Measurements from ENCODE around the gene CYB5B.
"Not testable (repeated sequence)": the region's sequence is repeated elsewhere in the genome, so short reads cannot be mapped to it uniquely, and the experiment has no call there.

CYB5B gene

DNA sequence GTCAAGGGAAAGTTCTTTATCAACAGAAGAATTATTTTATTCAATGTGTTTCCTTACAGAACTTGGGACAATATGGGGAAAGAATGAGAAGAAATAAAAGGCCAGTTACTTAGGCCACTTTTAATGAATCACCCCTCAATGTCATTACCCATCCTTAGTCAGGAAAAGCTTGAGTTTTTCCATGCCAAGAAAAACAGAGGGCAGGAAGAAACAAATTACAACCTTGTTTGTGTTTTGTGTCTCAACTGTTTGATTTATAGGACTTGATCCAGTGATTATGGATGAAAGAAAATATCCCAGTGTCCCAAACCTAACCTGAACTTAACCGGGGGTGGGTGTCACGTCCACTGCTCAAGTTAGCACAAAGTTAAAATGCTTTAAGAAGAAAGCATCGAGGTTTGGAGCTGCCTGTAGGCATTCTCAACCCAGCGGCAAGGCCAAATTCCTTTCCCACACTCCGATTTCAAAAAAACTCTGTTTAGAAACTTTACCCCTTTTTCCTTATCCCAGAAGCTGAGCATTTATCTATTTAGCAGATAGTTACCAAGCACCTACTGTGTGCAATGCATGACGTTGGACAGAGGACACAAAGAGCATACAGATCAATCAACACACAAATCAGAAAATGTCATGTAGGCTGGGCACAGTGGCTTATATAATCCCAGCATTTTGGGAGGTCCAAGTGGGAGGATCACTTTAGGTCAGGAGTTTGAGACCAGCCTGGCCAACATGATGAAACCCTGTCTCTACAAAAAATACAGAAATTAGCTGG lies 14.0 kb upstream of the CYB5B start:
- peak; percentile 65 for DNase-seq

DNA sequence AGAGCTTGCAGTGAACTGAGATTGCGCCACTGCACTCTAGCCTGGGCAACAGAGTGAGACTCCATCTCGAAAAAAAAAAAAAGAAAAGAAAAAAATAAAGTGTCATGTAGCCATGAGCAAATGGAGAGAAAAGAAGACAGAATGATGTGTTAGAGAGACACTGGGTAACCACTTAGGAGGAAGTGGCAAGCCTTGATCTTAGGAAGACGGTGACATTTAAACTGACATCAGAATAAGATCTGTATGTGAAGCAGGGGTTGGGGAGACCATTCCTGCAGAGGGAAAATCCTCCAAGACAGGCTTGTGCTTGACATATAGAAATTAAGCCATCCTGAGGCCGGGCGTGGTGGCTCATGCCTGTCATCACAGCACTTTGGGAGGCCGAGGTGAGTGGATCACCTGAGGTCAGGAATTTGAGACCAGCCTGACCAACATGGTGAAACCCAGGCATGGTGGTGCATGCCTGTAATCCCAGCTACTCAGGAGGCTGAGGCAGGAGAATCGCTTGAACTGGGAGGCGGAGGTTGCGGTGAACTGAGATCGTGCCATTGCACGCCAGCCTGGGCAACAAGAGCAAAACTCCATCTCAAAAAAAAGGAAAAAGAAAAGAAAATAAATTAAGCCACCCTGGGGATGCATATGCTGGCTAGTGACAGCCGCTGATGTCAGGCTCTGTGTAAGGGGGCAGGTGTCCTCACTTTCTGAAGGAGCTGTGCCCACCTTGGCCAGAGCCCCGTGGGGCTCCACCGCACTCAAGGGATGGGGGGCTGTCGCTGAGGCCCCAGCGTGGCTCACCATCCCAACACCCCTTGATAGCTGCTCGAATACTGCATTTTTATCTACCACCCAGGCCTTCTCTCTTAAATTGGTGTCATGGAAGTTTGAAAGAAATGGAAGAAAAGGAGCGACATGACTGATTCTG lies 13.1 kb upstream of the CYB5B start:
- no peak for DNase-seq

DNA sequence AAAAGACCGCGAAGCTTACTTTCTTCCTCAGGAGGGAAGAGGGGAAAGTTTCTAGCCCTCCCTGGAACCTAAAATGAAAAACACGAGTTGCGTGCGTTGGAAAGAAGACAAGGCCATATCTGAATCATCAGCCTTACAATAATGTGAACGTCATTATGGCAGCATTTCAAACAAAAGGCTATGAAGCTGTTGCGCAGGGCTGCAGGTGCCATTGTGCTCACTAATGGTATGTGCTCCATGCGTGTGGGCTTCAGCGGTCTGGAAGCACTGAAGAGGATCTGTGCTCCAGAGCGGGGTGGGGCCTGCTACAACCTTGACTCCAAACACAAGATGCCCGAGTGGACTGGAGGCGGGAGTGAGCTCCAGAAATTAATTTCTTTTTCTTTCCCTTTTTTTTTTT lies 12.1 kb upstream of the CYB5B start:
- DNase-seq = no peak

DNA sequence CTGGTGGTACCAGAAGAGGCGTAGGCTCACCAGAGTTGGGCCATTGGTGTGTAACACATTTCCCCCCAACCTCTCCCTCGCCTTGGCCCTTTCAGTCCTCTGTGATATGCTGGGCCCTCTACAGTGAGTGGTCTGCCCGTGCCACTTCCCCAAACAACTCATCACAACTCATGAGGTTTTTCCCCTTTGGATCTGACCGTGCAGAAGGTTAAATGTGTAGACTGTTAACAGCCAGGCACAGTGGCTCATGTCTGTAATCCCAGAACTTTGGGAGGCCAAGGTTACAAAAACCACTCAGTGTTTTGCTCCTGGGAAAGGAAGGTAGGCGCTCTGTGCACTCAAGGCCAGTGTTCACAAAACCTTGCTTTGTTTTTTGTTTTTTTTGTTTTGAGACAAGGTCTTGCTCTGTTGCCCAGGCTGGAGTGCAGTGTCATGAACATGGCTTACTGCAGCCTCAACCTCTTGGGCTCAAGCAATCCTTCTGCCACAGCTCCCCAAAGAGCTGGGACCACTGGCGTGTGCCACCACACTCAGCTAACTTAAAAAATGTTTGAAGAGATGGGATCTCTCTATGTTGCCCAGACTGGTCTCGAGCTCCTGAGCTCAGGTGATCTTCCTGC lies 11.3 kb upstream of the CYB5B start:
- no peak for DNase-seq

DNA sequence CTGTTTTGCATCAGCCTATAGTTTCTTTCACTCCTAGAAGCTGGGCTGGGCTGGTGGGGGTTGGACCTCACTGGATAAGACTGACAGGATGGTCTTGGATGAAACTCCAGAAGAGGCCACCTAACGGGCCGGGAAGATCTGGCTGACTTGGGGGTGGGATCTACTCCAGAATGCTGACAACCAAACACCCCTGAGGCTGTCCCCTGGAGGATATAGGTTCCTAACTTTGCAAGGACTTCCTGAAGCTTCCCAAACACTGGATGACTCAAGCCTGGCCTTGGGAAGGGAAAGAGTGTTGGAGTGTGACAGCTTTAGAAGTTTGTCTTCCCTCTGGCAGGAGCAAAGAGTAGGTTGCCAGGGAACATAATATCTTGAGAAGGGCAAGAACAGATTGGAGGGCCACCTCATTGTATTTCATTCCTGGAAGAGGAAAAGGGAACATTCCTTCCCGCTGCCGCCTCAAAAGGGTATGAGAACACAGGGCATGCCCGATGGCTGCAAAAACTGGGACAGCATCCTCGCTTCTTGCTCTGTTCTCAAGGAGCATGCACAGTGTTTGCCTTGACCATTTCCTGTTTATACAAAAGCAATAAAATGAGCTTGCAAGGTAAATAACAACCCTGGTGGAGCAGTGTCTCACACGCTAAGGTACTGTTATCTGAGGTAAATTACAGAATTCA lies 6.8 kb upstream of the CYB5B start:
- peak; percentile 39 for DNase-seq

DNA sequence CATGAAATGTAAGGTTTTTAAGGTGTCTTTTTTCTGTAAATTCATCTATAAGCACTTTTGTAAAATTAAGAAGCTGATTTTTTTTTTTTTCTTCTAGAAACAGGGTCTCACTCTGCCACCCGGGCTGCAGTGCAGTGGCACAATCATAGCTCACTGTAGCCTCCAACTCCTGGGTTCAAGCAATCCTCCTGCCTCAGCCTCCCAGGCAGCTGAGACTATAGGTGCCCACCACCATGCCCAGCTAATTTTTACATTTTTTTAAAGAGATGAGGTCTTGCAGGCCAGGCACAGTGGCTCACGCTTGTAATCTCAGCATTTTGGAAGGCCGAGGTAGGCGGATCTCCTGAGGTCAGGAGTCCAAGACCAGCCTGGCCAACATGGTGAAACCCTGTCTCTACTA lies 4.5 kb upstream of the CYB5B start:
- no peak for DNase-seq

DNA sequence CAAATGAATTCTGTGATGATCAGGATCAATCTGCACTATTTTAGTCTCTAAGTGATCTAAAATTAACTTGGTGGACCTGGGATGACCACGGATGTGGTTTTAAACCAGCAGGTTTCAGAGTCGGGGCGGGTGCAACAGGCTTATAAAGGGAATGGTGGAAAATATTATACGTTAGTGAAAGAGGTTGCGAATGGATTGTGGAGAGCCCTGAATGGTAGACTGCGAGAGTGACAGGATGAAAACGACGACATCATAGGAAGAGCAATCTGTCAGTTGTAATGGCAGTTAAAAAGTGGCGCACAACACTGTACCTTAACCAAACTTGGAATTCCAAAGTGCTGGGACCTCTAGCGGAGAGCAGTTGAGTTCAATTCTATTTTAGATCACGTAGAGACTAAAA lies 1.2 kb upstream of the CYB5B start:
- no peak for DNase-seq

DNA sequence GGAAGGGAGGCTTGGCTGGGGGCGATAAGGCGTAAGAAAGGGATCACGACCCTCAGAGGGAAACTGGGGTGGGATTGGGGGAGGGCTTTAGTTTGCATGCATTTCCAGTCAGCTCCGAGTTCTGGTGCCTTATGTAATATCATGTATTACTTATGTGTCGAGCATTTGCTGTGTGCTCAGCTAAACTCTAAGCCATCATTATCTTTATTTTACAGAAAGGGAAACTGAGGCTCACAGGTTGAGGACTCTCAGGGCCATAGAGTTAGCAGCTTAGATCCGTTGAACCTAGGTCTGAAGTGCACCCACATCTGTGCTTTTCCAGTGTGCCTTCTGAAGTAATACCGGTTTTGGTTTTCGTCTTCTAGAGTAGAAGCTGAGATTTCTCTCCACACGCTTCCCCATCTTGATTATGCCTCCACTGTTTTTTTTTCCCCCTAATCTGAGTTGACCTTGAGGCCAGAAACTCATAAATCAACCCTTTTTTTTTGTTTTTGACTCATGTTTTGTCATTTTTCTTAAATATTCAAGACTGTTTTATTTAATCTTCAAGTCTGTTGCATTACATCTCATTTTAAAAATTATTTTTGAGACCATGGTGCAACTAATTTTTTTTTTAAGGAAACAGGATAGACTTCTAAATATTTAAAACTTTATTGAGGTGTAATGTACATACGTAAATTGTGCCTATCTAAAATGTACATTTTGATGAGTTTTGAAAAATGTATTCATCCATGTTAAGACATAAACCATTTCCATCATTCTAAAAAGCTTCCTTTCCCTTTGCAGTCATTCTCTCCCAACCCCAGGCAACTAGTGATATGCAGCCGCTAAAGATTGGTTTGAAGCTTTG lies 741 bp downstream of the CYB5B start:
- DNase-seq = no peak

DNA sequence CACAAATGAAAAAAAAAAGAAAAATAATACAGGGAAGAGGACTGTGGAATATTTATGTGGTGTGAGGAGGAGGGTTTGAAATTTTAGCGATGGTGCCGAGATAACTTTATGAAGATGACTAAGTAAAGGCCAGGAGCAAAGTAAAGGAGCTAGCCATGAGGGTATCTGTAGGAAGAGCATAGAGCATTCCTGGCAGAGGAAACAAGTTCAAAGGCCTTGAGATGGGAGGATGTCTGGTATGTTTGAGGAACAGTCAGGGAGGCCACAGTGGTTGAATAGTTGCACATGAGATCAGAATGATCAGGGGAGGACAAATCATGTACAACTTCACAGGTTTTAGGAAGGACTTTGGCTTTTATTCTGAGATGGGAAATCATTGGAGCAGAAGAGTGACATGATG lies 4.2 kb downstream of the CYB5B start:
- no peak for DNase-seq

DNA sequence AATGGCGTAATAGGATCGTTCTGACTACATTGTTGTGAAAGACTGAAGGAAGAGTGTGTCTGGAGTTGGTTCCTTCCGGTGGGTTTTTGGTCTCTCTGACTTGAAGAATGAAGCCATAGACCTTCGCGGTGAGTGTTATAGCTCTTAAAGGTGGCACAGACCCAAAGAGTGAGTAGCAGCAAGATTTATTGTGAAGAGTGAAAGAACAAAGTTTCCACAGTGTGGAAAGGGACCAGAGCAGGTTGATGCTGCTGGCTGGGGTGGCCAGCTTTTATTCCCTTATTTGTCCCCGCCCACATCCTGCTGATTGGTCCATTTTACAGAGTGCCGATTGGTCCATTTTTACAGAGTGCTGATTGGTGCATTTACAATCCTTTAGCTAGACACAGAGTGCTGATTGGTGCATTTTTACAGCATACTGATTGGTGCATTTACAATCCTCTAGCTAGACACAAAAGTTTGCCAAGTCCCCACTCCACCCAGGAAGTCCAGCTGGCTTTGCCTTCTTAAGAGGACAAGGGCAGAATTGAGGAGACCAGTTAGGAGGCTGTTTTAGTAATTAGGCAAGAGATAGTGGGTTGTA lies 4.7 kb downstream of the CYB5B start:
- not testable (repeated sequence) for DNase-seq

DNA sequence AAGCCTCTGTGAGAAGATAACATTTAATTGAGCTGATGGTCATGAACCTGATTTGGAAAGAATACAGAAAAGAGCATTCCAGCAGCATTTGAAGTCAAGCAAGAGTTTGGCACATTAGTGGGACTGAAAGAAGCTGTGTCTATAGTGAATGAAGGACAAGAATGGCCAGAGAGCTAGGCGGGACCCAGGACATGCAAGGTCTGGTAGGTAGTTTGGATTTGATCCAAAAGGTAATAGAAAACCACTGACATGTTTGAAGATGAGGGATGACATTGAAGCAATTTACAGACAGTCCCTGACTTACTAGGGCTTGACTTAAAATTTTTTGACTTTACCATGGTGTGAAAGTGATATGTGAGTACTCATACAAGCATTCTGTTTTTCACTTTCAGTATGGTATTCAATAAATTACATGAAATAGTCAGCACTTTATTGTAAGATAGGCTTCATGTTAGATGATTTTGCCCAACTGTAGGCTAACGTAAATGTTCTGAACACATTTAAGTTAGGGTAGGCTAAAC lies 7.6 kb downstream of the CYB5B start:
- no peak for DNase-seq

DNA sequence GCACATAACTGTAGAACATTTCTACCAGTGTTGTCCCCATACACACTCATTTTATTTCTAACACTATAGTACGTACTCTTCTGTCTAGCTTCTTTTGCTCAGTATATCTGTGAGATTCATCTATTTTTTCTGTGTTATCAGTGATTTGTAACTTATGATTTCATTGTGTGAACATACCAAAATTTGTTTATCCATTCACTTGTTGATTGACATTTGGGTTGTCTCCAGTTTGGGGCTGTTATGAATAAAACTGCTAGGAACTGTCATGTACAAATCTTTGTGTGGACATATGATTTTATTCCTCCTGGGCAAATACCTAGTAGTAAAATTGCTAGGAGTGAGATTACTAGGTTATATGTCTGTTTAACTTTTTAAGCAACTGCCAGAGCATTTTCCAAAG lies 9.6 kb downstream of the CYB5B start:
- no peak for DNase-seq

DNA sequence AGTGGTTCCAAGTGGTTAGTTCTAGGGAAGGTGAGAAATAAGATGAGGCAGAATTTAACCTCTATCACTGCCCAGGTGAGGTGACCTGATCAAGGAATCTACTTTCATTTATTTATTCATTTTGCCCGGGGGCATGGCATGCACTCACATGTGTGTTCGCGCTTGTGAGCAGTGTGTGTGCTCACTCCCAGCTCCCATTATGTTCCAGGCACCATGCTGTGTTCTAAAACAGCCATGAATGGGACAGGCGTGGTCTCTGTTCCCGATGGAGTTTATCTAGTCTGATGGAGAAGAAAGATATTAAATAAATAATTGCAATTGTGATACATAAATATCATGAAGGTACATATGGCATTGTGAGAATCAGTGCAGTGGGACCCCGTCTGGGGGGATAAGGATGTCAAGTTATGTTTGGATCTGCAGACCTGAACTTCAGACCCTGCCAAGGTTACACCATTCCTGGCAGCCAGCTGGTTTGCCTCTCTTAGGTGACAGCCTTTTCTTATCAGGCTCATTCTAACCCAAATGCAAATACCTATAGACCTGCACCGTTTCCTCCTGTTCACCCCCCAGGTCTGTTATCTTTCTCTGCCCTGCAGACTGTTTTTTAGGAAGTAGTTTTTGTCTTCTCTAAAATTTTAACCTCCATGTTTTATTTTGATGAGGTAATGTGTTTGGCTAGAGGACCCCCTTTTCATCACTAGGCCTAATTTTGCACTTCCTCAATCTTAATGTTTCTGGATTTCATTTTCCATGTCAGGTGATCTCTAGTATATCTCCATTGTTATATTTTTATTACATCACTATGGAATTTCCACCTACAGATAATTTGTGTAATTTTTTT lies 11.8 kb downstream of the CYB5B start:
- DNase-seq = no peak

DNA sequence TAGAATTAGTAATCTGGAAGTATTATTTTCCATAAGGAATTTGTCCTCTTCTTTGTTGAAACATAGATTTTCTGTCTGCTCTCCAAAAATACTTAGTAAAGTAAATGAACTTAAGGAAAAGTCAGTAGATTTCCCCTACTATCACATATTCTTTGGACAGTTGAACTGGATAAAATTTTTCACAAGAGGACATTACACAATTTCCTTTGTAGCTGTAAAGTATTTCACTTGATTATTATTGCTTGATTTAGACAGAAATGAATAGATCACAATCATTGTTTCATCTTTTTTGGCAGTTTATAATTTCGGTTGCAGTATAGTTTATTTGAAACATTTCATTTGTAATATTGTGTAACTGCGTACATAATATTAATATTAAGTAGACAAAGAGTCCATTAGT lies 12.5 kb downstream of the CYB5B start:
- DNase-seq = no peak

DNA sequence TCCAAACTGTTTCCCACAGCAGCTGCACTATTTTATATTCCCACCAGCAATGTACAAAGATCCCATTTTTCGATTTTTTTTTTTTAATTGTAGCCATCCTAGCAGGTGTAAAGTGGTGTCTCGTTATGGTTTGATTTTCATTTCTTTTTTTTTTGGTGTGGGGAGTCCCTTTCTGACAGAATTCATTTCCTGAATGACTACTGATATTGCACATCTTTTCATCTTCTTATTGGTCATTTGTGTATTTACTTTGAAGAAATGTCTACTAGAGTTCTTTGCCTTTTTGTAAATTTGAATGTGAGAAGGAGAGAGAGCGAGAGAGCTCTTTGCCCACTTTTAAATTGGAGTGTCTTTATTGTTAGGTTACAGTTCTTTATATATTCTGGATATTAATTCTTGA lies 14.0 kb downstream of the CYB5B start:
- DNase-seq = no peak

DNA sequence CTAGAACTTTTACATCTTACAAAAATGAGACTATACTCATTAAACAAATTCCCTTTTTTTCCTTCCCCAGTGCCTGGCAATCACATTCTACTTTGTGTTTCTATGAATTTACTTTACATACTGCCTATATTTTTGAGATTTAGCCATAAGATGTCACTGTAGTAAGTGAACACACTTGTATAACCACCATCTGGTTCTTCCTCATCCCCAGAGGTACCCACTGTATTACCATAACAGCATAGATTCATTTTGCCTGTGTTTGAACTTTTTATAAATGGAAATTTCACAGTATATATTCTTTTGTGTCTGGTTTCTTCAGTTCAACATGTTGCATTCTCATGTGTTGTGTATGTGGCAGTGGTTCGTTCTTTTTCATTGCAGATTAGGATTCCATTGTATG lies 15.8 kb downstream of the CYB5B start:
- DNase-seq = no peak

DNA sequence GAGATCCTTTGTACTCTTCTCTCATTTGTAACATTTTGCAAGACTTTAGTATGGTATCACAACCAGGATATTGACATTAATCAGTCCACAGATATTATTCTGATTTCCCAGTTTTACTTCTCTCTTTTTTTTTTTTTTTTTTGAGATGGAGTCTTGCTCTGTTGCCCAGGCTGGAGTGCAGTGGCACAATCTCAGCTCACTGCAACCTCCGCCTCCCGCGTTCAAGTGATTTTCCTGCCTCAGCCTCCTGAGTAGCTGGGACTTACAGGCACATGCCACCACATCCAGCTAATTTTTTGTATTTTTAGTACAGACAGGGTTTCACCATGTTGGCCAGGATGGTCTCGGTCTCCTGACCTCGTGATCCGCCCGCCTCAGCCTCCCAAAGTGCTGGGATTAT lies 16.6 kb downstream of the CYB5B start:
- not testable (repeated sequence) for DNase-seq

DNA sequence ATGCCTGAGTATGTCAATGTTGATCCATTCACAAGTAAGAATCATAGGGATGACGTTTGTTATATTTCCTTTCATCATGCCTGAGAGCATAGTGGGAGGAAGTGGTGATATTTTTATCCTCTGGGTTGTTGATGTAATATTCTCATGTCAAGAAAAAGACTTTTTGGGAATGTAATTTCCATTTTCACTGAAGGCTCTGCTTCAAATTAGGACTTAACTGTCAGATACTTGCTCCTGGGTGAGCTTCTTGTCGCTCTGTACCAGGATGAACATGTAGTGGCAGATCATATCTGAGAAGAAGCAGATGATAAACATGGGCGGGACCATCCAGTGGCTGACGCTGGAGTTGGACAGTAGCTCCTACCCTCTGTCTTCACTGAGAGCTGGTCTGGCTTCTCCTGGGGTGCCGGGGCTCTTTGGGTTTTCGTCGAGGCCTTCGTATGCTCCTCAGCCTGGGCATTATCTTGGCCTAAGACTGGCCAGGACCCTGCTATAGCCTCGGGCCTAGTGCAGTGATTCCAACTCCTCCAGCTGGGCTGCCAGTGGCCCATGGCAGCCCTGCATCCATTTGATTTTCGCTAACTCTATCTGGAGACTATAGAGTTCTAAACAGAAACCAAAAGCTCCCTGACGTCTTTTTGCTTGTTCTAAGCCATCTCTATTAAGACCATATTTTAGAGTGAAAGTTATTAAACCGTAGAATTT lies 19.7 kb downstream of the CYB5B start:
- DNase-seq = peak; percentile 20

DNA sequence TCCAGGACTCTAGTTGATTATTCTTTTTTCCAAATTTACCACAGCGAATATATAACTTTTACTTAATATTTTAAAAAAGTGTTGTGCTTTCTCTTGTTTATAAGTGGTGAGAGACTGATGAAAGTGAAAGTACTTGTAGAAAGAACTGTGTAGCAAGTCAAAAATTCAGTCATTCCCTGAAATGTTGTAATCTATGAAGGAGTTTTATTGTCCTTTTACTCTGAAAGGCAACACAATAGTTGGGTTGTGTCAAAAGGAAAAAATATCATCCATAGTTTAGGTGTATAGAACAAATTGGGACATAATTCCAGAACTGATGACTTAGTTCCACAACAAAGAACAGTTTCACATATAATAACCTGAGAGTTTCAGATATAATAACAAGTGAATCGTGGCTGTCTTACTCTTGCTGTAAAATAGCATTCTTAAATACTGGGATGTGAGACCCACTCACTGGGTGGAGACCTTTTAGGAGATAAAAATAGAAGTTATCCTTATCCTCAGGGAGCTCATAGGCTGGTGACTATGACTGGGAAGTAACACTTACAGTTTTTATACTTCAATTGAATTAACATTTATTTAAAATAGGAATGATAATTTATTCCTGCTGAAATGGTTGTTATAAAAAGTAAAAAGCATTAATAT lies 20.6 kb downstream of the CYB5B start:
- DNase-seq = no peak
